Ramos (cell line): ENCODE results near the gene SPOCK3.
"Not testable (repeated sequence)": the region's sequence is repeated elsewhere in the genome, so short reads cannot be mapped to it uniquely, and the experiment has no call there.

ENCODE experiments used
- in situ Hi-C: fragments of 300-500 bp; cut with MboI; formaldehyde crosslinking; loops from one replicate; pipeline ENCODE4 v1.14.3; 2022; ENCODE audit warnings: low sequenced_read_pairs; ENCODE audit not compliant: unreplicated experiment

The SPOCK3 gene

GRCh38 chr4:166839615-166840251, 394.6 kb downstream of the SPOCK3 start:
- in situ Hi-C loops, result no loop called here

- in situ Hi-C loops, result no loop called here
These were observed 395.2 kb downstream of the SPOCK3 start for GRCh38 chr4:166838975-166839614.

DNA sequence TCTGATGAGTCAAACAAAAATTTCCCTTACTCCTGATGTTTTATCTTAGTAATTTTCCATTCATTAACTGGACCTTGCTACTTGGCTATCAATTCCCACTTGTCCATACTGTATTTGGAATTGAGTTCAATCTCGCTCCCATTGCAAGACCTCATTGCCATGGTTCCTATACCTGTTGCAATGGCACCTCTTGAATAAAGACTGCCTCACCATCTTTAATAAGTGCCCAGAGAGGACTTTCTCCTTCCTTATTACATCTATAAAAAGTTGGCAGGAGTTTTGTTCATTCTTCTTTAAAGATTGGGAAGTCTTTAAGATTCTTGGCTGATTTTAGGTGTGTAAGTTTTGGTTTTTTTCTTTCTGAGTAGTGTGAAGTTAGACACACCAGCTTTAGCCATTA, 397.4 kb downstream of the SPOCK3 start:
- in situ Hi-C loops, result no loop called here

GRCh38 chr4:166827629-166828028, 406.7 kb downstream of the SPOCK3 start:
- in situ Hi-C loops, result no loop called here

DNA sequence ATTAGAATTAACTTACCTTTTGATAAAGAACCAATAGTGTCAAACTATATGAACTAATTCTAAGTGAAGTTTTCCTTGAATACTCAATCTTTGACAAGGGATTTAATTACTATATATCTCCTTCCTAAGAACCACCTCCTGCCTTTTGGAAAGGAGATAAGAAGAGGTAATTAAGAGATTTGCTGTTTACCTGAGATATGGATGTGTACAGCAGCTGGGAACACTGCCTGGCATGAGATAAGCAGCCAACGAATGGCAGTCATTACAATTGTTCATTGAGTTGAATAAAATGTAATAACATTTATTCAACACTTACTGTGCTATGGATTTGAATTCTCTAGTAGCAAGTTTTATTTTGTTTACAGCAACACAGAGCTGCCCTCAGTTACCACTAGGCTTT, 407.1 kb downstream of the SPOCK3 start:
- in situ Hi-C loops, result no loop called here

GRCh38 chr4:166823848-166824247, 410.4 kb downstream of the SPOCK3 start:
- in situ Hi-C loops, result no loop called here

GRCh38 chr4:166823126-166823525, 411.2 kb downstream of the SPOCK3 start:
- in situ Hi-C loops, result no loop called here

DNA sequence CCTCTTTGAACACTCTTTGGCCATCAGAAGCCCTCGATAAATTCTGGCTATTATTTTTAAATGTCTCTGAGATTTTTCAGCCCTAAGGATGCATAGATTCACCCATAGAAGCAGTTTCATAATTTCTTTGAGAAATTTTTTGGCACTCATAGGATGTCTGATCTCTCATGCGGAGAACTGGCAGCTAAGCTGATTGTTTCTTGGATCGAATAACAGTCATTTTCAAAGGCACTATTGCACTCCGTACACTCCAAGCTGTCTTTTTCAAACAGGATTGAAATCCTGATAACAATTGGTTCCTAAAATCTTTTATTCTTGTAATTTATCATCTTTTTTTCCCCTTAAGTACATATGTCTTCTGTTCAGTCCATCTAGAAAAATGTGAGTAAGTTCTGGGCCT, 411.9 kb downstream of the SPOCK3 start:
- in situ Hi-C loops, result no loop called here

DNA sequence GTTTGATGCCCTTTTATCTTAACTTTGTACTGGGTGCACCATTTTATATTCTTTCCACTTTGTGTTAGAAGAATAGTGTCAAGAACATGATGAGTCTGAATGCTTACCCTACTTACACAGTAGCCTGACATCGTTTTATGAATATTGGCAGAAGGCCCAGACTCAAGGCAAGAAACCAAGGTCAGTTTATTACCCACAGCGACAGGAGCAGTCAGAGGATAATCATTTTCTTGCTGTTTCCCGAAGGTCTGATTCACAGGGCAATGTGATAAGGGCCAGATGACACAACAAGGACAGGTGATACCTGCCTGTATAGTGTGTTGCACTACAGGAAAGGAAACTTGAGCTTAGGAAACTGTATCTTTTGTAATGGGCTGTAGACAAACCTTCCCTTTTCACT, 417.4 kb downstream of the SPOCK3 start:
- in situ Hi-C loops, result no loop called here

DNA sequence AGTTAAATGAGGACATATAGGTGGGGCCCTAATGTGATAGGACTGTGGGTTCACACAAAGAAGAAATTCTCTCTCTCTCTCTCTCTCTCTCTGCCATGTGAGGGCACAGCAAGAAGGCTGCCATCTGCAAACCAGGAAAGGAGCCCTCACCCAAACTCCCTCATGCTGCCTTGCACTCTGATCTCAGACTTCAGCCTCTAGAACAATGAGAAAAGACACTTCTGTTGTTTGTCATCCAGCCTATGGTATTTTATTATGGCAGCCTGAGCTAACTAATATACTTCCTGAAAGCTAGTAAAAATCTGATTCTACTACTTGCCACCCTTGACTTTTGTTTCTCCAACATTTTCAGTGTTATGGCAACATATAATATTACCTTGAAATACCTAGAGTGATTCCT, 425.9 kb downstream of the SPOCK3 start:
- in situ Hi-C loops, result no loop called here

GRCh38 chr4:166802346-166802745, 431.9 kb downstream of the SPOCK3 start:
- in situ Hi-C loops, result no loop called here

DNA sequence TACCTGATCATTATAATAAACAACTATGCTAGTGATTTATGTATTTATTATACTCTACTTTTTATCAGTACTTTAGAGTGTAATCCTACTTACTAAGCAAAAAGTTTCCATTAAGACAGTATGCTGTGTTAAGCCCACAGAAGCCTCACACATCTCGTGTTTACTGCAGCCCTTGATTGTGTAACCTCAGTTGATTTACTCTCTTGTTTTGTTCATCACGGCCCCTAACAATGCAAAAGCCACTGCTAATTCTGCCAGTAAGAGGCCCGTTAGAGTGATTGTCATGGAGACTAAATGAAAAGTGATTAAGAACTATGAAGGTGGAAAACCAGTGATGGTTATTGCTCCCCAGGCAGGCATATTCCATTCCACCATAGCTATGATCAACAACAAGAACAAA, 436.2 kb downstream of the SPOCK3 start:
- in situ Hi-C loops, result no loop called here

DNA sequence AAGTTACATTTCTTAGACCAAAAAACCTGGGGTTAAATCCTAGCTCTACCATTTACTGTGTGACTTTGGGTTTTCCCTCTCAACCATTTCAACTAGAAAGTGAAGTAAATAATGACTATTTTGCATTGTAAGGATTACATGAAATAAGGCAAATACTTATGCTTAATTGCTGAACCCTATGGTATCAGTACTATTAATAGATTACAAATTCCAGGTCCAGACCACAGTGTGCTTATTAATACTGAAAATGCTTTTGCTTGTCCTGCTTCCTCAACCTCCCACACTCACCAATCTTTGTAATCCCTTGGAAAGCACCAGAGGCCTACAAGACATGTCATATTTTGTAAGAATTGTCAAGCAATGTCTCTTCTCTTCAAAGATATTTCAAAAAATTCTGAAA, 456.5 kb downstream of the SPOCK3 start:
- in situ Hi-C loops, result no loop called here

GRCh38 chr4:166763018-166763417, 471.3 kb downstream of the SPOCK3 start:
- in situ Hi-C loops, result no loop called here

GRCh38 chr4:166741742-166742141, 492.6 kb downstream of the SPOCK3 start:
- in situ Hi-C loops, result no loop called here

DNA sequence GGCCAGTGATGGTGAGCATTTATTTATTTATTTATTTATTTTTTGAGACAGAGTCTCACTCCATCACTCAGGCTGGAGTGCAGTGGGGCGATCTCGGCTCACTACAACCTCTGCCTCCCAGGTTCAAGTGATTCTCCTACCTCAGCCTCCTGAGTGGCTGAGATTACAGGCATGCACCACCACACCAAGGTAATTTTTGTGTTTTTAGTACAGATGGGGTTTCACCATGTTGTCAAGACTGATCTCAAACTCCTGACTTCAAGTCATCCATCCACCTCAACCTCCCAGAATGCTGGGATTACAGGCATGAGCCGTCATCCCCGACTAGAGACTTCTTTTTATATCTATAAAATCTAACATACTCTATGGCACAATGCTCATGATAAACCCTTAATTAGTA, 495.1 kb downstream of the SPOCK3 start:
- in situ Hi-C loops, result not testable (repeated sequence)

GRCh38 chr4:166737430-166737829, 496.9 kb downstream of the SPOCK3 start:
- in situ Hi-C loops, result no loop called here

DNA sequence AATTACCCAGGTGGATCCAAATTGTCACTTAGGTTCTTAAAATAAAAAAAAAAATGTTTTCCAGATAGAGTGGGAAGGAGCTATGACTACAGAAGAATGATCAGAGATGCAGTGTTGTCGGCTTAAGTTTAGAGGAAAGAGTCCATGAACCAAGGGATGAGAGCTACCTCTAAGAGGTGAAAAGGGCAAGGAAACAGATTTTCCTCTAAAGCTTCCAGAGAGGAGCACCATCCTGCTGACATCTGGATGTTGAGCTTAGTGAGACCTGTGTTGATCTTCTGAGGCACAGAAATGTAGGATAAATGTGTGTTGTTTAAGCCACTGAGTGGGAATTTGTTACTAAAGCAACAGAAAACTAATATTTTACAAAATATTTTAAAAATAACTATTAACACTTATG, 498.7 kb downstream of the SPOCK3 start:
- in situ Hi-C loops, result no loop called here

- in situ Hi-C loops, result no loop called here
These were observed 499.5 kb downstream of the SPOCK3 start for GRCh38 chr4:166734797-166735196.

DNA sequence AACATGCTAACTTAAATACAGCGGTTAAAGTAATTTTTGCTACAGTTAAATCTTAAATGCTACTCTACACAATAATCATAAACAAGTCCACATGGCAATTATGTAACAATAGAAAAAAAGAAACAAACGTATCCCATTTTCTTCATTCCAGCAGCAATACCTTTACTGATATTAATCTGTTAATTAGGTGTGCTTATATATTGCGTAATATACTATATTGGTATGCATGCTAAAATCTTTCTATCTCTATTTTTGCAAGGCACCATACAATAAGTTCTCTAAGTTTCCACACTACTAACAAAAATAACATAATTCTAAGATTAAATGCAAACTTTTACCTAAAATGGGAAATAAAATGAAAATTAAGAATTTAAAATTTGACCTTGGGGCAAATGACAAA, 500.6 kb downstream of the SPOCK3 start:
- in situ Hi-C loops, result no loop called here

GRCh38 chr4:166726832-166727231, 507.5 kb downstream of the SPOCK3 start:
- in situ Hi-C loops, result no loop called here

GRCh38 chr4:166724369-166724768, 509.9 kb downstream of the SPOCK3 start:
- in situ Hi-C loops, result no loop called here
